ENCODE results near the gene RTP4.

The RTP4 gene, protein sequence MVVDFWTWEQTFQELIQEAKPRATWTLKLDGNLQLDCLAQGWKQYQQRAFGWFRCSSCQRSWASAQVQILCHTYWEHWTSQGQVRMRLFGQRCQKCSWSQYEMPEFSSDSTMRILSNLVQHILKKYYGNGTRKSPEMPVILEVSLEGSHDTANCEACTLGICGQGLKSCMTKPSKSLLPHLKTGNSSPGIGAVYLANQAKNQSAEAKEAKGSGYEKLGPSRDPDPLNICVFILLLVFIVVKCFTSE

DNA sequence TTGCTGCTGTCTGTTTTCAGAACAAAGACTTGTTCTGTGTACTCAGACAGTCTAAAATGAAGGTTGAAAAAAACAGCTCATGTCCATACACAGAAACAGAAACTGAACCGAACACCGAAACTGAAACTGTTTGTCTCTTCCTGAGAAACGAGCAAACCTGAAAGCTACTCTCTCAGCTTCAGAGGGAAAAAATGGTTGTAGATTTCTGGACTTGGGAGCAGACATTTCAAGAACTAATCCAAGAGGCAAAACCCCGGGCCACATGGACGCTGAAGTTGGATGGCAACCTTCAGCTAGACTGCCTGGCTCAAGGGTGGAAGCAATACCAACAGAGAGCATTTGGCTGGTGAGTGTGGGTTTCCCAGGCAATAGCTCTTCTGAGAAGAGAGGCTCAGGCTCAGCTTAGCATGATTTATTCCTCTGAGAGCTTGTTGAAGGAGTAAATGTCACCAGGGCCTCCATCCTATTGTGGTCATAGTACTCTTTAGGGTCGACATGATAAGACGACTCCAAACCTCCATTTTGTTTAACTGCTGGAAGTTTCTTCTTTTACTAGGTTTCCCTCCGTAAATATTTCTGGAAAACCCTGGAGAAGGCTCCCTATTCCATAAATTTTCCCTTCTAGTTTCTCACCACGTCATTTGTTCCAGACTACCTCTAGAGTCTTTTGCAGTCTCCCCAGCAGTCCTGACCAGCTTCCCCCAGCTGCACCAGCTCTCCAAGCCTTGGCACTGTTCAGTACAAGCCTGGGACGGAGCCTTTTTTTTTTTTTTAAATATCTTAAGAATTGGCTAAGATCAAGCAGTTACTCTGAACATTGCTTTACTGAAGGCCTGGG is at the start of gene RTP4:
Gene RTP4, plus strand, starts transcription at position 135 of the 838 bp plus-strand sequence. Its CDS starts 57 bp downstream, at position 192.
- H3K9me3 Mint-ChIP-seq, result no peaks in the 10 kb centered on the region
- H3K36me3 Mint-ChIP-seq (ENCODE audit: insufficient read depth), result peaks cover 17% of the 10 kb centered on the region
- H3K27me3 Mint-ChIP-seq, result no peaks in the 10 kb centered on the region
- DNase-seq (ENCODE audit: low spot score in 2 of 2) (peak in 1 of 2 donors; percentile 24), ATAC-seq (replicated peaks; ENCODE audit: extremely low read depth, poor library complexity, severe bottlenecking) (peak; percentile 92)
- peak within 1 kb of the TSS; percentile 100 for H3K27ac Mint-ChIP-seq (ENCODE audit: low read depth)
- H3K4me1 Mint-ChIP-seq, result peaks cover 26% of the 10 kb centered on the region
- peak within 1 kb of the TSS; percentile 98 for H3K4me3 Mint-ChIP-seq

GRCh38 chr3:187318819-187319616 is 49.2 kb upstream of the RTP4 start:
- Mint-ChIP-seq H3K27ac (ENCODE audit: low read depth) (no peak overlapping the region), H3K36me3 (ENCODE audit: insufficient read depth) (no peaks in the 10 kb centered on the region), H3K4me3 (peak overlapping the region; percentile 13), H3K9me3 (no peaks in the 10 kb centered on the region), H3K4me1 (peaks cover 8% of the 10 kb centered on the region), H3K27me3 (peaks cover 48% of the 10 kb centered on the region)
- ATAC-seq (replicated peaks; ENCODE audit: extremely low read depth, poor library complexity, severe bottlenecking) (no peak), DNase-seq (ENCODE audit: low spot score in 2 of 2) (peak; percentile 16 to 25)

DNA sequence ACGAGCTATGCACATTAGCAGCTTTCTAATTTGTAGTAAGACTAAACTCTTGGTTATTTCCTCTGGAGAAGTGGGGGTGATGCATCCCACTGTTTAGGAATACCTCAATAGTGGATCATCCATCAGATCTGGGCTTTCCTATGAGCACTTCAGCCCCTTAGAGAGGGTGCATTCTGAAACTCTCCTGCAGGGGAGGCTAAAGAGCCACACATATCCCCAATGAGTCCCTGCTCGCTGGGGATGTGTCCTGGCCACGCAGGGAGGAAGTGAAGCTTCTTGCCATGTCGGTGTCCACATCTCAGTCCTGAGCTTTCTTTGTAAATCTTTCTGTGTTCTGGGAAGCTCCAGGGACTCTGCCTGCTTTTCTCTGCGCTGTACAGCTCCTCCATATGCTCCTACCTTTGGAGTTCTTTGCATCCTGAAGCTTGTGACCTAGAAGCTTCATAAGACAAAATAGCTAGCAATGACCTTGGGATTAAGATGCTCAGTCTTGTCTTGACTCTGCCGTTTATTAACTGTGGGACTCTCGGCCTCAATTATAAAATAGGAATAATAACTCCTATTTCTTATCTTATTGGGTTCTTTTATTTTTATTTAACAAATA is 48.4 kb upstream of the RTP4 start:
- no peaks in the 10 kb centered on the region for H3K9me3 Mint-ChIP-seq
- H3K27me3 Mint-ChIP-seq, result peaks cover 40% of the 10 kb centered on the region
- no peaks in the 10 kb centered on the region for H3K36me3 Mint-ChIP-seq (ENCODE audit: insufficient read depth)
- ATAC-seq (replicated peaks; ENCODE audit: extremely low read depth, poor library complexity, severe bottlenecking) (peak; percentile 64), DNase-seq (ENCODE audit: low spot score in 2 of 2) (peak; percentile 18 to 25)
- no peak overlapping the region for H3K27ac Mint-ChIP-seq (ENCODE audit: low read depth)
- H3K4me1 Mint-ChIP-seq, result peaks cover 8% of the 10 kb centered on the region
- no peak overlapping the region for H3K4me3 Mint-ChIP-seq

DNA sequence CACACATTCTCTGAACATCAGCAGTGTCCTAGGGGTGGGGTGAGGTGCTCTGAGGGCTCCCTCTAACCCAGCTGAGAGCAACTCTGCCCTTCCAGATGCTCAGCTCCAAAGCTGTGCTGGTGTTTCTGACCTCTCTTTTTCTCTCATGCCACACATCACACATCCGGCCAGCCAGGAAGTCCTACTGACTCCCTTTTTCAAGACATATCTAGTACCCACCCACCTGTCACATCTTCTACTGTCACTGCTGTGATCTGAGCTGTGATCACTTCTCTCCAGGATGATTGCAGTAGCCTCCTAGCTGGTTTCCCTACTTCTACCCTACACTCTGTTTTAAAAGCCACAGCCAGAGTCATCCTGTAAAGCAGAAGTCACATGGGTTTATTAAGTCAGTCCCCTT is 46.4 kb upstream of the RTP4 start:
- ATAC-seq (replicated peaks; ENCODE audit: extremely low read depth, poor library complexity, severe bottlenecking) (no peak), DNase-seq (ENCODE audit: low spot score in 2 of 2) (no peak)
- H3K27ac Mint-ChIP-seq (ENCODE audit: low read depth), result no peak overlapping the region
- no peak overlapping the region for H3K4me3 Mint-ChIP-seq
- peaks cover 8% of the 10 kb centered on the region for H3K4me1 Mint-ChIP-seq
- H3K27me3 Mint-ChIP-seq, result peaks cover 32% of the 10 kb centered on the region
- no peaks in the 10 kb centered on the region for H3K9me3 Mint-ChIP-seq
- no peaks in the 10 kb centered on the region for H3K36me3 Mint-ChIP-seq (ENCODE audit: insufficient read depth)

DNA sequence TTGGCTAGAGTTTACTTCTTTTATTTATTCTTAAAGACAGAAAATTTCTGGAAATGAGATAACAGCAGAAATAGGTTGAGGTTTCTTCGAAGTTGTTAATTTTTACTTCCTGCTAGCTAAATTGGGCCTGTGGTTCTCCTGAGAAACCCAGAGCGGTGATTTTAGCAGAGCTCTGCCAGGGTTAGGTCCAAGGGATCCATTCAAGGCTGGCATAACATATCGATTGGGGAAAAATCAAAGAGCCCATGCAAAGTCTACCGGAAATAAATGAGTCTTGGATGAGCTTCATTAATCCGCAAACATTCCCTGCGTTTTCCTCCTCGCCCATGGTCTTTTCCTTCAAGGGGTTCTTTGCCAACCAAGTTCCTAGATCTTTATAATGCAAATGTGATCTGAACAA is 45.9 kb upstream of the RTP4 start:
- H3K27ac Mint-ChIP-seq (ENCODE audit: low read depth), result no peak overlapping the region
- no peaks in the 10 kb centered on the region for H3K9me3 Mint-ChIP-seq
- peaks cover 8% of the 10 kb centered on the region for H3K4me1 Mint-ChIP-seq

DNA sequence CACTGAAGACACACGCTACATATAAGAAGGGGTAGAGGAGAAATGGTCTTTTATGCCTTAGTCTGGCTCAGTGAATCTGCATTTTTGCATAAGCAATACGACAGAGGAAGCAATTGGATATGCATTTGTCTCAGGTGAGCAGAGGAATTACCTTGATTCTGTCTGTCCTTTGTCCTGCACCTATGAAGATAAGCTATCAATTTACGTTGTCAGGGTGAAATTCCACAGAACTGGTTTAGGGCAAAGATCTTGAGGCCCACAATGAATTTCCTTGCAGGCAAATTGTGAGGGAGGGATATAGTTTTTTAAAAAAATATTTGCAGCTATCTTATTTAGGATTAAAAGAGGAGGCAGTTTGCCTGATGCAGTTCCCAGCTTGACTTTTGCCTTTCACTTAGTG is 45.1 kb upstream of the RTP4 start:
- Mint-ChIP-seq H3K4me1 (peaks cover 8% of the 10 kb centered on the region), H3K36me3 (ENCODE audit: insufficient read depth) (no peaks in the 10 kb centered on the region), H3K27ac (ENCODE audit: low read depth) (no peak overlapping the region), H3K27me3 (peaks cover 23% of the 10 kb centered on the region), H3K9me3 (no peaks in the 10 kb centered on the region), H3K4me3 (no peak overlapping the region)
- ATAC-seq (replicated peaks; ENCODE audit: extremely low read depth, poor library complexity, severe bottlenecking), result no peak
- DNase-seq (ENCODE audit: low spot score in 2 of 2), result no peak

More for the DNA sequence above, 45.9 kb upstream of the RTP4 start:
- no peaks in the 10 kb centered on the region for H3K36me3 Mint-ChIP-seq (ENCODE audit: insufficient read depth)
- H3K27me3 Mint-ChIP-seq, result peaks cover 27% of the 10 kb centered on the region
- H3K4me3 Mint-ChIP-seq, result no peak overlapping the region
- DNase-seq (ENCODE audit: low spot score in 2 of 2) (no peak), ATAC-seq (replicated peaks; ENCODE audit: extremely low read depth, poor library complexity, severe bottlenecking) (no peak)

GRCh38 chr3:187325632-187326031 is 42.6 kb upstream of the RTP4 start:
- Mint-ChIP-seq H3K27me3 (peaks cover 22% of the 10 kb centered on the region), H3K4me3 (no peak overlapping the region), H3K4me1 (no peaks in the 10 kb centered on the region), H3K9me3 (no peaks in the 10 kb centered on the region), H3K36me3 (ENCODE audit: insufficient read depth) (no peaks in the 10 kb centered on the region), H3K27ac (ENCODE audit: low read depth) (no peak overlapping the region)
- ATAC-seq (replicated peaks; ENCODE audit: extremely low read depth, poor library complexity, severe bottlenecking) (no peak), DNase-seq (ENCODE audit: low spot score in 2 of 2) (no peak)

DNA sequence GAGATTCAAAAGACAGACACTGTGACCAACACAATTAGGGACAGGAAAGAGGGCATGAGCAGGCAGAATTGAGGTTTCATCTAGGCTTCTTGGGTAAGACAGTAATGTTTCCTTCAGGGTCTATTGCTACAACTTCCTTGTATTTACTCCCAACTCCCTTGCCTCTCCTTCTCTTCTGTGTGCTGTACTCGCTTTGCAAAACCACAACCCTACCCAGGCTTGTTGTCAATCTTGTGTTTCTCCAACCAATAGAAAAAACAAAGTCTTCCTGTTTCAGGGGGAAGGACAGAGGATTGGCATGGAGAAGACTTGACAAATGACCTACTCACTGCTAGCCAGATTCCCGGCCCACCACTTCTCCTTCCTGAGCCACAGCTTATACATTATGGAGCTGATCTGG is 40.3 kb upstream of the RTP4 start:
- no peak overlapping the region for H3K27ac Mint-ChIP-seq (ENCODE audit: low read depth)
- H3K4me1 Mint-ChIP-seq, result no peaks in the 10 kb centered on the region
- H3K27me3 Mint-ChIP-seq, result peaks cover 29% of the 10 kb centered on the region
- H3K36me3 Mint-ChIP-seq (ENCODE audit: insufficient read depth), result no peaks in the 10 kb centered on the region
- no peaks in the 10 kb centered on the region for H3K9me3 Mint-ChIP-seq
- no peak for DNase-seq (ENCODE audit: low spot score in 2 of 2)
- H3K4me3 Mint-ChIP-seq, result no peak overlapping the region
- no peak for ATAC-seq (replicated peaks; ENCODE audit: extremely low read depth, poor library complexity, severe bottlenecking)

GRCh38 chr3:187328691-187329090 is 39.5 kb upstream of the RTP4 start:
- no peak for ATAC-seq (replicated peaks; ENCODE audit: extremely low read depth, poor library complexity, severe bottlenecking)
- Mint-ChIP-seq H3K36me3 (ENCODE audit: insufficient read depth) (no peaks in the 10 kb centered on the region), H3K27ac (ENCODE audit: low read depth) (no peak overlapping the region), H3K4me3 (no peak overlapping the region), H3K27me3 (peaks cover 29% of the 10 kb centered on the region), H3K4me1 (no peaks in the 10 kb centered on the region), H3K9me3 (no peaks in the 10 kb centered on the region)
- no peak for DNase-seq (ENCODE audit: low spot score in 2 of 2)

- H3K27ac Mint-ChIP-seq (ENCODE audit: low read depth), result no peak overlapping the region
- no peaks in the 10 kb centered on the region for H3K4me1 Mint-ChIP-seq
- peaks cover 37% of the 10 kb centered on the region for H3K27me3 Mint-ChIP-seq
- ATAC-seq (replicated peaks; ENCODE audit: extremely low read depth, poor library complexity, severe bottlenecking), result no peak
- H3K4me3 Mint-ChIP-seq, result no peak overlapping the region
- no peaks in the 10 kb centered on the region for H3K9me3 Mint-ChIP-seq
- no peak for DNase-seq (ENCODE audit: low spot score in 2 of 2)
- H3K36me3 Mint-ChIP-seq (ENCODE audit: insufficient read depth), result no peaks in the 10 kb centered on the region
Observed at GRCh38 chr3:187334904-187335303, 33.3 kb upstream of the RTP4 start.

DNA sequence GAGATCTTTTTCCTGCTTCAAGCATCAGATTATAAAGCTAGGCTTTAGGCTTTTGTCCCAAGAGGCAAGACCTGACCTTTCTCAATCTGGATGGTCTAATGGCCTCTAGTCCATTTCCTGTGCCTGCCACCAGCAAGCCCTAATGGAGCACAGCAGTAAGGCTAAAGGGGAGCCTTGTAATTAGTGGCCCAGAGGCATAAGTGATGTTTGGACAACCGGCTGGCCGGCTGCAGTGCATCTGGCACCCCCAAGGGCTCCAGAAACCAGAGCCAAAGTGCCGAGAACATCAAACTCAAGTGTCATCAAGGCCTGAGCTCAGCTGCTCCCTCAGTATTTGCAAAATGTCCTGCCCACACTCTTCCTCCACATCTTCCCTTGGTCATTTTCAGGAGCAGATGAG is 31.9 kb upstream of the RTP4 start:
- Mint-ChIP-seq H3K27me3 (peaks cover 48% of the 10 kb centered on the region), H3K4me3 (no peak overlapping the region), H3K36me3 (ENCODE audit: insufficient read depth) (no peaks in the 10 kb centered on the region), H3K4me1 (no peaks in the 10 kb centered on the region), H3K9me3 (no peaks in the 10 kb centered on the region), H3K27ac (ENCODE audit: low read depth) (no peak overlapping the region)
- no peak for ATAC-seq (replicated peaks; ENCODE audit: extremely low read depth, poor library complexity, severe bottlenecking)
- no peak for DNase-seq (ENCODE audit: low spot score in 2 of 2)

- Mint-ChIP-seq H3K9me3 (no peaks in the 10 kb centered on the region), H3K36me3 (ENCODE audit: insufficient read depth) (no peaks in the 10 kb centered on the region), H3K4me1 (no peaks in the 10 kb centered on the region), H3K4me3 (no peak overlapping the region), H3K27me3 (peaks cover 59% of the 10 kb centered on the region), H3K27ac (ENCODE audit: low read depth) (no peak overlapping the region)
- DNase-seq (ENCODE audit: low spot score in 2 of 2) (no peak), ATAC-seq (replicated peaks; ENCODE audit: extremely low read depth, poor library complexity, severe bottlenecking) (no peak)
Observed at GRCh38 chr3:187340578-187340977, 27.6 kb upstream of the RTP4 start.
